Stimulated activated naive CD8-positive, alpha-beta T cell treated with anti-CD3 and anti-CD28 coated beads, Interleukin-15, Interleukin-2, amounts not matched to agents 100 U/mL and 50 U/mL, for 24 hours (primary cell): ENCODE measurements around the gene UGT2B11.
"Not testable (repeated sequence)": the region's sequence is repeated elsewhere in the genome, so short reads cannot be mapped to it uniquely, and the experiment has no call there.

Experiments
- ATAC-seq: fragments of 150-1000 bp; cut with Tn5 transposase; one replicate; pipeline ENCODE4 v1.10.0; 2021
- DNase-seq: peaks from one replicate; pipeline ENCODE4 v3.0.0; 2021

UGT2B11 gene

DNA sequence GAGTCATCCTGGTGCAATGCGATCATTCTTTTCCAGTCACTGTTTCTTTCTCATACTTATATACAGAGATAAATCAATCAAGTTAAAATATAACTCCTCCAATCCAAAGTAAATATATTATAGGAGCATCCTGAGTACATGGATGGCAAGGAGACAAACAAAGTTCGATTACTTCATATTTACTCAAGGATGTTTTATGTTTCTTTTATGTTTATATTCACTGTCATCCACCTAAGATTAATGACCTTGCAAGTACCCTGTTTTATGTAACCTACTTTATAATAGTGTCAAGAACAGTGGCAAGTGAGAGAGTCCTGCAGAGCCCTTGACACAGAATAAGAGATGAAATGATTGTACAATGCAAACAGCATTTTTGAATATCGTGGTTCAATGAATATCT, at the start of gene UGT2B11:
Gene UGT2B11 (minus strand): TSS at position 33 of the 400 bp plus-strand sequence. CDS start 26 bp downstream, at position 7.
- DNase-seq (no peak), ATAC-seq (no peak)

DNA sequence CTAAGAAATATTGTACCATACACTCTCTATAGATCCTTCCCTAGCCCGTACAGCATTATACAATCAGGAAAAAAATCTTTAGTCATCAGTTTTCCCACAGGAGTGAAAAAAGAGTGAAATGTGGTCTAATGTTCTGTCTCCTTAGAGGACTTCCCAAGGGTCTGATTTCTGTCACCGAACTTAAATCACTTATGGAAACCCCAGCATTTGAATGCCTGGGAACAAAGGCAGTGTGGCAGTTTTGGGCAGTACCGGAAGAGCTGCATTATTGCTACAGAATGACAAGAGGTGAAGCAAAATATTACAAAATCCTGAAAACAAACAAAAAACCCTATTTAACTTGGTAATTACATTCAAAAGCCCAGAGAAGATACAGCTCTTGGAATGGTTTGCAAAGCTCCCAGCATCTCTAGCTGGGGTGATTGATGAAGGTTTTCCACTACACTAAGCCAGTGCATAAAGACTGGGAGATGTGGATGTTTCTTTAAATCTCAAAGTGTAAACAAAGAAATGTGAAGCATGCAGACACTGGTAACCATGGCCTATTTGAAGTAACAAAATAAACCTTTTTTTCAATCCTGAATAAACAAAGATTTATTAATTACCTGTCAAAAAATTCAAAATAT, 38.7 kb upstream of the UGT2B11 start:
- ATAC-seq, DNase-seq: not testable (repeated sequence)

DNA sequence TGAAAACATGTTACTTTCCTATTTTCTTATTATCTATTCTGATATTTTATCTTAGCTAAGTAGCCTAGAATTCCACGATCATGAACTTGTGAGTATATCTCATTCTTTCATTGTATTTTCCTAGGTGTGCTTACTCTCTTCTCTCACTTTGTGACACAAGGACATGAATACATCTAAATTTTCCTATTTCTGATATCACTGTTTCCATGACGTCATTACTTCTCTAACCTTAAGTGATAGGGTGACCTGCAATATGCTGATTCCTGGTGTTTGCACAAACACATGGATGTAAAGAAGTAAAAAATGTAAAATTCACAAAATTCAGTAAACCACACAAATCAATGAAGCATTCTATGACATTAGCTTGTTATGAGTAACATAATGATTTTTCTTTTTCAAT, 36.3 kb upstream of the UGT2B11 start:
- ATAC-seq, DNase-seq: not testable (repeated sequence)

DNA sequence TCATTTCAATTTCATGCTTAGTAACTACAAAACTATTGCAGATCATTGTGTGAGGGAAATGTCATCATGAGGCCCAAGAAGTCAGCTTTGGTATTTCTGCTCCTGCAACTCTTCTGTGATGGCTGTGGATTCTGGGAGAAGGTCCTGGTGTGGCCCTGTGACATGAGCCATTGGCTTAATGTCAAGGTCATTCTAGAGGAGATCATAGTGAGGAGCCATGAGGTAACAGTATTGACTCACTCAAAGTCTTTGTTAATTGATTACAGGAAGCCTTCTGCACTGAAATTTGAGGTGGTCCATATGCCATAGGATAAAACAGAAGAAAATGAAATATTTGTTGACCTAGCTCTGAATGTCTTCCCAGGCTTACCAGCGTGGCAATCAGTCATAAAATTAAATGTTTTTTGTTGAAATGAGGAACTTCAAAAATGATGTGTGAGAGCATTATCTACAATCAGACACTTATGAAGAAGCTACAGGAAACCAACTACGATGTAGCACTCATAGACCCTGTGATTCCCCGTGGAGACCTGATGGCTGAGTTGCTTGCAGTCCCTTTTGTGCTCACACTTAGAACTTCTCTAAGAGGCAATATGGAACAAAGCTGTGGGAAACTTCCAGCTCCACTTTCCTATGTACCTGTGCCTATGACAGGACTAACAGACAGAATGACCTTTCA, 28.2 kb upstream of the UGT2B11 start:
- ATAC-seq, DNase-seq: not testable (repeated sequence)

DNA sequence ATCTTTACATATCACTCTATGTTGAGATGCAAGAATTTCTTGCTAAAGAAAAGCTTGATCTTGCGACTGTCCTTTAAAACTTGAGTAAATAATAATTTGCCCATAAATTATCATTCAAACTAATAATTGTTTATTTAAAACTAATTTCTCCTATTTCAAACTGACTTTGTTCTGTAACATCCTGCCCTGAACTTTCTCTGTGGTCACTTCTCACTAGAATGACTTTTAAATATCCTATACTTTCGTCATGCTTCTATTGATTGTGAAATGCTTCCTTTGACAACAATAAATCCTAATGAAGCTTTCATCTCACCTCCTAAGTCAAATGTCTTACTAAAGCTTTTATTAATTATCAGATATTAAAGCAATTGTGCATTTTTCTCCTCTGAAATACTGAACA, 27.2 kb upstream of the UGT2B11 start:
- ATAC-seq, DNase-seq: not testable (repeated sequence)

DNA sequence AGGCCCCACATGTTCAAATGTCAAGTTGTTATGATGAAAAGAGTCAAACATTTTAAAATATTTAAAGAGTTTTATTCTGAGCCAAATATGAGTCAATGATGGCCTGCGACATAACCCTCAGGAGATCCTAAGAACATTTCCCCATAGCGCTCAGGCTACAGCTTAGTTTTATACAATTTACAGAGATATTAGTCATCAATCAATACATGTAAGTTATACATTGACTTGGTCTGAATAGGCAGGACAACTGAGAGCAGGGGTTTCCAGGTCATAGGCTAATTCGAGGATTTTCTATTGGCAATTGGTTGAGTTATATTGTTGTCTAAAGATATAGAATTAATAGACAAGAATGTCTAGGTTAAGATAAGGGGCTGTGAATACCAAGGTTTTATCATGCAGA, 26.2 kb upstream of the UGT2B11 start:
- ATAC-seq, DNase-seq: not testable (repeated sequence)

DNA sequence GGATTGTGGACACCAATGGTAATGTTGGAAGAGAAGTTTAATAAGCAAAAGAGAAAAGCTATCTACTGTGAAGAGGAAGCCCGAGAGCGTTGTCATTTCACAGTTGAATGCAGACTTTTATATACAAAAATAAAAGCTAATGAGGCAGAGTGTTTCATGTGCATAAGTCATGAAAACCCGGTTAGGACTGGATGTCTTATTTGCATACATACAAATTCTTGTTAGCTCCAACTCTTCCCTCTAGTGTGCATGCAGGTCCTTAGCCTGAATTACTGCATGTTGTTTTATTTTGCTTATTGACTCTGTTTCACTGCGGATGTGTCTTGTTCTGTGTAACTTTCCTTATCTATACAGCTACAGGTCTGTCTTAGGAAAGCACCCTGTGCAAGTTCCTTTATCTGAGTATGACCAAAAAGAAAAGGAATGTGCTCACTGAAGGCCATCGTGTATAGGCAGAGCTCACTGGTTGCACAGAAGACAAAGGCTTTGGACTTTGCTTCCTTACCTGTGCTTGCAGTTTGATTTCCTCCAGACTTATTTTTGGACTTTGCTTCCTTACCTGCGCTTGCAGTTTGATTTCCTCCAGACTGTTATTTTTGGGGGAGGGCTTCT, 25.1 kb upstream of the UGT2B11 start:
- DNase-seq = no peak
- no peak for ATAC-seq

DNA sequence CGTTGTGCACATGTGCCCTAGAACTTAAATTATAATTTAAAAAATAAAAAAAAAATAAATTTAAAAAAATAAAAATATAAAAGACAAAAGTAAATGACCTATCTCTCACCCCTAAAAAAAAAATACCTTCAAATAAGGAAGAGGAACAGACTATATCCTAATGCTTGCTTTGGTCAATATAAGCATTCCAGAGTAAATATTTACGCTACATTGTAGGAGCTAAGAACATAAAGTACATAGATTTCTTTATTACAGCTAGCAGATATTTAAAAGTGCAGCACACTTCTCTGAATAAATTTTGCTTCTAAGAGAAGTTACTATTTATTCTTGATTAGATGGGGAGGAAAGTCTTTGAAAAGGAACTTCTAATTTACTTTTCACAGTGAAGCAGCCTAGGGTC, 24.5 kb upstream of the UGT2B11 start:
- ATAC-seq = no peak
- DNase-seq = no peak

DNA sequence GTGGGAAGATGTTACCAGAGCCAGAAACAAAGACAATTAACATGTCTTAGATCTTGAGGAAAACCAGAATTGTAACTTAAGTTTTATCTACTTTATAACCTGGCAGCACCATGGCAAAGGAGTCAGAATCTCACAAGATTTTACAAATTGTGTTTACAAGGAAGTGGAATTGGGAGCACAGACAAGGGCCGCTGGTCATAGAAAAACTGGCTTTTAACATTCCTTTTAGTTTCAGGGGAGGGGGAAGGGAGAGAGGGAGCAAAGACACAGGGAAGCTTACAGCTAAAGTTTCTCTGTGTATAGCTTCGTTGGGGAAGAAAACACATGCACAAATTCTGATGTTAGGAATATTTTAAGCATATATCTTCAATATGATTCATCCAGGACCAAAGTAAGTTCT, 10.3 kb upstream of the UGT2B11 start:
- ATAC-seq = no peak
- no peak for DNase-seq

DNA sequence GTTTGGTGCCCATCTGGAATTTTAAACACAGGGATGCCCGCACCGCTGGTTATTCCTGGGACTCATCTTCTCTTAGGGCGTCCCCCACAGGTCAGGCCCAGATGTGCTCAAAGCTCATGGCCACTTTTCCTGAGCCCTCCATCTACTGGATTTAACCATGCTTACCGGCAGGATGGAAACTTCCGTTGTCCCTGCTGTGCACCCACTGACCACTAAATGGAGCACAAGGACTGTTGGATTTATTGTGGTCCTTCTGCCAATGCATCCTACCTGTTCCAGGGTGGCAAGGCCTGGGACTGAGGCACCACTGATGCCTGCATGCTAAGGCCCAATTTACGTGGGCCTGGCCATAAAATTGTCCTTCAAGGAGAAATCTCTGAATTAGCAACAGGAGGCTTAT, 8.7 kb upstream of the UGT2B11 start:
- DNase-seq, ATAC-seq: not testable (repeated sequence)

DNA sequence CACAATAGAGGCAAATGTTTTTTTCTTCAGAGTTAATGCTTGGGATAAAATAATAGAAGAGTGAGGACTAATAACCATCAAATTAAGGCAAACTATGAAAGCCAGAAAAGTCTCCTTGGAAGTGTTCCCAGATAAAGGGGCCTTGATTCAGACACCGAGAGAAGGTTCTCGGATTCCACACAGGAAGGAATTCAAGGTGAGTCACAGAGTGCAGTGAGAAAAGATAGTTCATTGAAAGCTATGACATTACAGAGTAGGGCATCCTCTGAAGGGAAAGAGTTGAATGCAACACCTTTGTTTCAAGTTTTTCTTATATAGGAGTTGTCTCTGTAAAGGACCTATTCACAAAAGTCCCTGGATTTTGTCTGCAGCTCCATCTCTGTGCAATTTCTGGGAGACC, 3.9 kb upstream of the UGT2B11 start:
- DNase-seq, ATAC-seq: not testable (repeated sequence)

DNA sequence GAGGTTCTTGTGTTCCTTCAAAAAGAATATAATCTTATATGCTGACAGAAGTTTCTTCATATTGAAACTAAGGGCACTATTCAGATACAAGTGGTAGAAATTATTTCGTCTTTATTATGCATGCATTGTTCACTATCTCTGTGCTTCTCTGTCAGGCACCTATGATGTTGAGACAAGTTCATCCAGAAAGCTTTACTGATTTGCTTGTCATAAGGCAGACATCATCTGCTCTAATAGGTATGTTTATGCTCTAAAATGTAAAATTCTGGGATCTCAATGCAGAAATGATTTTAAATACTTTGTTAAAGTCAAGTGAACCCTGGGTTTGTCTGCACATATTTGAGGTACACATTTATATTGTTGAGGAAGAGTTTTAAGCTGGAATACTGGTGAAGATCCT, 3.6 kb downstream of the UGT2B11 start:
- DNase-seq (no peak), ATAC-seq (no peak)

DNA sequence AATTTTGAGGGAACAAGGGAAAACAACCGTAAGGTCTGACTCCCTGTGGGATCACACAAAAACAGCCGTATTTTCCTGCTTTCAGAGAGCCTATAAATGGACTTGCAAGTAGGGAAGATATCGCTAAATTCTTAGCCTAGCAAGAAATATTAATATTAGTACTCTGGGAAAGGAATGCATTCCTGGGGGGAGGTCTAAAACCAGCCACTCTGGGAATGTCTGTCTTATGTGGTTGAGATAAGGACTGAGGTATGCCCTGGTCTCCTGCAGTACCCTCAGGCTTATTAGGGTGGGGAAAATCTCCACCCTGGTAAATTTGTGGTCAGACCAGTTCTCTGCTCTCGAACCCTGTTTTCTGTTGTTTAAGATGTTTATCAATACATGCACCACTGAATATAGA, 16.0 kb downstream of the UGT2B11 start:
- not testable (repeated sequence) for ATAC-seq, DNase-seq

DNA sequence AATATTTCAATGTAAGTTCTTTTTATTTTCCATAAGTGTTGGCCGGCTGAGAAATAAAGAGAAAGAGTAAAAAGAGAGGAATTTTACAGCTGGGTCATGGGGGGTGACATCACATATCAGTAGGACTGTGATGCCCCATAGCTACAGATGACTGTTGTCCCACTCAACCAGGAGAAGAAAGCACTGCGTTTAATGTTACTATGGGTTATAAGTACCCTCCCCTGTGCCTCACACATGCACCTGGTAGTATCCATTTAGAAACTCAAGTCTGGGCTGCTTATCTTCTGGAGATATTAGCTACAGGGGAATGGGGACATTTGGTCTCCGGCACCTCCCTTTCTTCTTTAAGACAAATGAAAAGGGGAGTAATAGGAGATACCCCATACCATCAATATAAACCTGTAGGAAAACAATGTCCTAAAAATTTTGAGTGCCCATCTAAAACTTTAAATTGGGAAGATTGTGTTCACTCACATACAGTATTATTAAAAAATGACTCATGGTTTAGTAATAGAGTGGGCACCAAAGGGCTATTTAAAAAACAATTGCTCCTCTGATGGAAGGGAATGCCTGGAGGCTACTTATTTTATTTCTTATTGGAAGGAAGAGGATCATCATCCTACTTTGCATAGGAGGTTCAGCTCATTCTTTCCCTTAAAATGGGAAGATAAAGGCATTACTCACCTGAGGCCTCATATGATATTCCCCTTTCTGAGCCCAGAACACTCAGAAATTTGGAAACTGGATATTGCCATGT, 18.2 kb downstream of the UGT2B11 start:
- ATAC-seq (no peak), DNase-seq (no peak)

DNA sequence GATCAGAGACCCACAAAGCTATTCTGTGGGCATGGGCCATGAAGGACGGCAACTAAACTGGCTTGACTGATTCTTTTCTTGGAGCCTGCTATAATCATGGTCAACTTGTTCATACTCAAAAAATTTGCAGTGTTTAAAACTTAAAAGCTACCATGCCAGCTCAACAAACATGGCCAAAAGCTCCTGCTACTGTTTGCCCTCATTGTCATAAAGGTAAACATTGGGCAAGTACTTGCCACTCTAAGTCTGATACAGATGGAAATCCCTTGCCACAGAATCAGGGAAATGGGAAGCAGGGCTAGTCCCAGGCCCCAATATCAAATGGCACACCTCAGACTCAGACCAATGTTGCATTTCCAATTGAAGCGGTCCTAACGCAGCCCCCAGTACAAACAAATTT, 20.4 kb downstream of the UGT2B11 start:
- ATAC-seq (no peak), DNase-seq (no peak)

DNA sequence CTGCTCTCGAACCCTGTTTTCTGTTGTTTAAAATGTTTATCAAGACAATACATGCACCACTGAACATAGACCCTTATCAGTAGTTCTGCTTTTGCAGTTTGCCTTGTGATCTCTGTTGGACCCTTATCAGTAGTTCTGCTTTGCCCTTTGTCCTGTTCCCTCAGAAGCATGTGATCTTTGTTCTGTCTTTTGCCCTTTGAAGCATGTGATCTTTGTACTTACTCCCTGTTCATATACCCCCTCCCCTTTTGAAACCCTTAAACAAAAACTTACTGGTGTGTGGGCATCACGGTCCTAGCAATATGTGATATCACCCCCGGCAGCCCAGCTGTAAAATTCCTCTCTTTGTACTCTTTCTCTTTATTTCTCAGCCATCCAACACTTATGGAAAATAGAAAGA, 22.6 kb downstream of the UGT2B11 start:
- not testable (repeated sequence) for ATAC-seq, DNase-seq

DNA sequence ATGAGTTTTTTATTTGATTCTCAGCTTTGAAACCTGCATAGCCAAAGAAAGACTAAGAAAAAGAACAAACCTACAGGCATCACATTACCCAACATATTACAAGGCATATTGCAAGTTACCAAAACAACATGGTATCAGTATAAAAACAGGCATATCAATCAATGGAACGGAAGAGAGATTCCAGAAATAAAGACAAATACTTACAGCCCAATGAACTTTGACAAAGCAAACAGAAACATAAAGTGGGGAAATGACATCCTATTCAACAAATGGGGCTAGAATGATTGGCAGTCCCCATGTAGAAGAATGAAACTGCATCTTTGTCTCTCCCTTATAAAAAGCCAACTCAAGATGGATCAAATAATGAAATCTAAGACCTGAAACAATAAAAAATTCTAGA, 23.9 kb downstream of the UGT2B11 start:
- DNase-seq, ATAC-seq: not testable (repeated sequence)

DNA sequence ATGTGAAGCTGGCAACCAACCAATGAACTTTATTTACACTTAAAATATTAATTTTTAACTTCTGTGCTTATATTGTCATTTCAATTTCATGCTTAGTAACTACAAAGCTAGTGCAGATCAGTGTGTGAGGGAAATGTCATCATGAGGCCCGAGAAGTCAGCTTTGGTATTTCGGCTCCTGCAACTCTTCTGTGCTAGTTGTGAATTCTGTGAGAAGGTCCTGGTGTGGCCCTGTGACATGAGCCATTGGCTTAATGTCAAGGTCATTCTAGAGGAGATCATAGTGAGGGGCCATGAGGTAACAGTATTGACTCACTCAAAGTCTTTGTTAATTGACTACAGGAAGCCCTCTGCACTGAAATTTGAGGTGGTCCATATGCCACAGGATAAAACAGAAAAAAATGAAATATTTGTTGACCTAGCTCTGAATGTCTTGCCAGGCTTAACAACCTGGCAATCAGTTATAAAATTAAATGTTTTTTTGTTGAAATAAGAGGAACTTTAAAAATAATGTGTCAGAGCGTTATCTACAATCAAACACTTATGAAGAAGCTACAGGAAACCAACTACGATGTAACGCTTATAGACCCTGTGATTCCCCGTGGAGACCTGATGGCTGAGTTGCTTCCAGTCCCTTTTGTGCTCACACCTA, 32.9 kb downstream of the UGT2B11 start:
- not testable (repeated sequence) for DNase-seq, ATAC-seq

DNA sequence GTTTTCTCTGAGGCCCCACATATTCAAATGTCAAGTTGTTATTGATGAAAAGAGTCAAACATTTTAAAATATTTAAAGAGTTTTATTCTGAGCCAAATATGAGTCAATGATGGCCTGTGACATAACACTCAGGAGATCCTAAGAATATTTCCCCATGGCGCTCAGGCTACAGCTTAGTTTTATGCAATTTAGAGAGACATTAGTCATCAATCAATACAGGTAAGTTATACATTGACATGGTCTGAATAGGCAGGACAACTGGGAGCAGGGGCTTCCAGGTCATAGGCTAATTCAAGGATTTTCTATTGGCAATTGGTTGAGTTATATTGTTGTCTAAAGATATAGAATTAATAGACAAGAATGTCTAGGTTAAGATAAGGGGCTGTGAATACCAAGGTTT, 34.7 kb downstream of the UGT2B11 start:
- DNase-seq, ATAC-seq: not testable (repeated sequence)

DNA sequence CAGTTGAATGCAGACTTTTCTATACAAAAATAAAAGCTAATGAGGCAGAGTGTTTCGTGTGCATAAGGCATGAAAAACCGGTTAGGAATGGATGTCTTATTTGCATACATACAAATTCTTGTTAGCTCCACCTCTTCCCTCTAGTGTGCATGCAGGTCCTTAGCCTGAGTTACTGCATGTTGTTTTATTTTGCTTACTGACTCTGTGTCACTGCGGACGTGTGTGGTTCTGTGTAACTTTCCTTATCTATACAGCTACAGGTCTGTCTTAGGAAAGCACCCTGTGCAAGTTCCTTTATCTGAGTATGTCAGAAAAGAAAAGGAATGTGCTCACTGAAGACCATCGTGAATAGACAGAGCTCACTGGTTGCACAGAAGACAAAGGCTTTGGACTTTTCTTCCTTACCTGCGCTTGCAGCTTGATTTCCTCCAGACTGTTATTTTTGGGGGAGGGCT, 35.8 kb downstream of the UGT2B11 start:
- DNase-seq, ATAC-seq: not testable (repeated sequence)

DNA sequence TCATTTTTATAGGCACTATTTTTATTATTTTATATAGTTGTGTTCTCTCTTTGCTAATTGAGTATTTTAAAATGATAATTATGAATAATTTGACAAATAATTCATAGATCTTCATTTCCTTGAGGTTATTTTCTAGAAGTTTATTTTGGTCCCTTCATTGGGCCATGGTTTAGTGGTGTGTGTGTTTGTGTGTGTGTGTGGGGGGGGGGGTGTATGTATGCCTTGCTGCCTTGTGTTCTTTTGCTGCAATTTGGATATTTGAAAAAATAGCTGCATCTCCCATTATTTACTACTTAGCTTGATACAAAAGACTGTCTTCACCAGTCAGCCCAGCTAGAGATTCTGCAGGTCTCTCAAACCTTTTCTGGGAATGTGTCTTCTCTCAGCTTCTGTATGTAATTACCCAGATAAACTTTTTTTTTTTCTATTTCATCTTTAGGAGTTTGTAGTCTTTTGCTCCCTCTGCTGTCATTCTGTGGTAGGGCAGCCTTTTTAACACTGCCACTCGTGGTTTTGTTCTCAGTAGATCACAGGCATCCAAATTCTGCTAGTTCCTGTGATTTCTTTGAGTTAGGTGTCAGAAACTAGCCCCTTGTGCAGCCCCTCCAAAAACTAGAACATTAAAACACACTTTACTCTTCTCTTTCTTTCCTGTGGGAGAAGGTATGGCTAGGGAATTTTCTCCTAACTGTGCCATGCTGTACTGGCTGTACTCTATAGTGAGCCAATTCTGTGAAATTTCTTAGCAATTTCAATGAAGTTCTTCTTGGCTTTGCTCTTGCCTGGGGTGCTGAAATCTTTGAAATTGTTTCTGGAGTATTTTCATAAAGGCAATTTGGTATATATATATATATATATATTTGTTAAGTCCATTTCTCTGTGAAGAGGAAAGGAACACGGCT, 44.1 kb downstream of the UGT2B11 start:
- not testable (repeated sequence) for ATAC-seq
- DNase-seq = peak; percentile 17
